SK-N-SH treated with all-trans-retinoic acid at 6 μM for 48 hours (cell line): ENCODE results near the gene FNDC3B.

Source experiments
- ARNTL ChIP-seq: fragments of 450-650 bp; formaldehyde crosslinking; IDR thresholded peaks from 2 replicates; pipeline ENCODE4 v1.5.0; 2020; ENCODE audit warnings: low read depth, mild to moderate bottlenecking, moderate library complexity, borderline replicate concordance
- BACH2 ChIP-seq: fragments of 250-450 bp; sonication (Bioruptor Pico); IDR thresholded peaks from 2 replicates; pipeline ENCODE4 v1.9.0; 2021; ENCODE audit warnings: mild to moderate bottlenecking, borderline replicate concordance
- CREB5 ChIP-seq: fragments of 250-450 bp; sonication (Bioruptor Pico); IDR thresholded peaks from 2 replicates; pipeline ENCODE4 v1.5.1; 2020; ENCODE audit warnings: low read depth, mild to moderate bottlenecking, moderate library complexity
- CSDC2 ChIP-seq: fragments of 250-450 bp; sonication (Bioruptor Pico); IDR thresholded peaks from 2 replicates; pipeline ENCODE4 v1.5.0; 2020; ENCODE audit warnings: mild to moderate bottlenecking, moderate library complexity
- ESRRG ChIP-seq: fragments of 250-450 bp; sonication (Bioruptor Pico); IDR thresholded peaks from 2 replicates; pipeline ENCODE4 v1.6.1; 2021; ENCODE audit warnings: mild to moderate bottlenecking
- ISL1 ChIP-seq: fragments of 250-450 bp; sonication (Bioruptor Pico); IDR thresholded peaks from 2 replicates; pipeline ENCODE4 v2.1.2; 2022; ENCODE audit warnings: mild to moderate bottlenecking, moderate library complexity
- PATZ1 ChIP-seq: fragments of 250-450 bp; sonication (Bioruptor Pico); IDR thresholded peaks from 2 replicates; pipeline ENCODE4 v1.8.0; 2020; ENCODE audit warnings: mild to moderate bottlenecking, moderate library complexity, borderline replicate concordance
- POU6F1 ChIP-seq: fragments of 250-450 bp; sonication (Bioruptor Pico); IDR thresholded peaks from 2 replicates; pipeline ENCODE4 v1.8.0; 2021; ENCODE audit warnings: low read depth, mild to moderate bottlenecking, moderate library complexity, borderline replicate concordance
- RARB ChIP-seq: fragments of 250-450 bp; sonication (Bioruptor Pico); IDR thresholded peaks from 2 replicates; pipeline ENCODE4 v1.8.0; 2021; ENCODE audit warnings: mild to moderate bottlenecking, moderate library complexity
- ZFP3 ChIP-seq: fragments of 250-450 bp; sonication (Bioruptor Pico); IDR thresholded peaks from 2 replicates; pipeline ENCODE4 v1.5.0; 2020; ENCODE audit warnings: mild to moderate bottlenecking, moderate library complexity
- ZNF70 ChIP-seq: fragments of 450-650 bp; formaldehyde crosslinking; IDR thresholded peaks from 2 replicates; pipeline ENCODE4 v1.5.0; 2020; ENCODE audit warnings: mild to moderate bottlenecking, moderate library complexity

GRCh38 chr3:172074586-172074985 lies 35.2 kb downstream of the FNDC3B start:
- TF ChIP-seq POU6F1 (CRISPR knock-in tag) = no peak
- TF ChIP-seq ISL1 (CRISPR knock-in tag) = no peak
- TF ChIP-seq ARNTL = no peak
- TF ChIP-seq CREB5 (CRISPR knock-in tag) = no peak
- TF ChIP-seq PATZ1 (CRISPR knock-in tag) = no peak
- TF ChIP-seq RARB (CRISPR knock-in tag) = no peak
- no peak for TF ChIP-seq CSDC2 (CRISPR knock-in tag)
- TF ChIP-seq BACH2 = no peak
- TF ChIP-seq ZFP3 = no peak
- no peak for TF ChIP-seq ZNF70 (CRISPR knock-in tag)
- TF ChIP-seq ESRRG (CRISPR knock-in tag) = no peak
